Mucosa of rectum (tissue), 2 donors: ENCODE results near the gene SOX5.

Experiments used
- H3K27ac ChIP-seq, 2 donors: one replicate each; pipeline ENCODE4 v1.7.0; 2013; ENCODE audit warnings: inconsistent platforms in 2 of 2, low read depth in 2 of 2, low read length in 2 of 2
- H3K27me3 ChIP-seq, 2 donors: one replicate each; pipeline ENCODE4 v1.7.0; 2013; ENCODE audit warnings: low read length in 2 of 2; ENCODE audit not compliant: control insufficient read depth in 2 of 2, insufficient read depth in 2 of 2
- H3K36me3 ChIP-seq, 2 donors: one replicate each; pipeline ENCODE4 v1.7.0; 2013; ENCODE audit warnings: low read length in 2 of 2; ENCODE audit not compliant: control insufficient read depth in 2 of 2, insufficient read depth in 2 of 2
- H3K4me1 ChIP-seq, 2 donors: one replicate each; pipeline ENCODE4 v1.7.0; 2013; ENCODE audit warnings: low read length in 2 of 2, mild to moderate bottlenecking in 1 of 2; ENCODE audit not compliant: control insufficient read depth in 2 of 2, insufficient read depth in 2 of 2
- H3K4me3 ChIP-seq, 2 donors: one replicate each; pipeline ENCODE4 v1.7.0; 2013; ENCODE audit warnings: low read length in 2 of 2
- H3K9ac ChIP-seq, 2 donors: one replicate each; pipeline ENCODE4 v1.7.0; 2013; ENCODE audit warnings: low read length in 2 of 2, low read depth in 1 of 2, mild to moderate bottlenecking in 1 of 2
- H3K9me3 ChIP-seq, 2 donors: one replicate each; pipeline ENCODE4 v1.7.0; 2013; ENCODE audit warnings: low read length in 2 of 2; ENCODE audit not compliant: control insufficient read depth in 2 of 2
- donor health status: healthy.
- donor health status: Normal muscosa, but diverticular disease.

The SOX5 gene

DNA sequence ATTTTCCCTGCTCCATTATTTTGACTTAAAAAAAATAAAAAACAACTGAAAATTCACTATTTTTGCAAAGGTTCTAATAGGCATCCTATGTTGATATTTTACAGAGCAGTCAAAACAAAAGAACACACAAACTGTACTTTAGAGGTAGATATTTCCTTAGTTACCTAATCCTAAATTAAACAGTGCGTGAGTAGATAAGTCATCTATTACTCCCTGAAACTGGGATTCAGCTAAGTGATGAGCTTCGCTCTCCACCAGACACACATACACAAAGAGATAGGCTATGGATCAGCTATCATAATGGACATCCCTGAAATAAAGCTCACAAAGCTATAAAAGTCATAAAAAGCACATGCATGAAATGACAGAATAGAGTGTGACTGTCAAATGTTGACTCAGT, 398.7 kb downstream of the SOX5 start:
- no peaks in the 10 kb centered on the region for H3K4me1 ChIP-seq
- H3K27ac ChIP-seq, result no peak overlapping the region
- no peak overlapping the region for H3K4me3 ChIP-seq
- no peaks in the 10 kb centered on the region for H3K36me3 ChIP-seq
- H3K9me3 ChIP-seq, result no peaks in the 10 kb centered on the region
- no peak overlapping the region for H3K9ac ChIP-seq
- H3K27me3 ChIP-seq, result no peaks in the 10 kb centered on the region

DNA sequence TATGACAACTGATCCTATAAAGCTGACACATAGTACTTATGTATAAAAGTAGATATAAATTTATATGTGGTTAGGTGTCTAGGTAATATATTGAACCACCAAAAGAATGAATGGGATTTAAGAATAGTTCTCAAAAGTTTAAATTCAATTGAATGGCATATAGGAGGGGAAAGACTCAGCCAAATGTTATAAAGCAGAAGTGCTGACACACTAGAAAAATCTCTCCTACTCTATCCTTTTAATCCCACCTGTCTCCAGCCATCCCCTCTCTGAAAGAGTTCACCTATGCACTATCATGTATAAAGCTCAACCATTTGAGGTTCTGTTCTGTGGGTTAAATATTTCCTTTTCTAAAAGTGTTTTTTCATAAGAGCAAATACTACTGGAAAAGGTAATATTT, 400.7 kb downstream of the SOX5 start:
- no peaks in the 10 kb centered on the region for H3K4me1 ChIP-seq
- H3K4me3 ChIP-seq, result no peak overlapping the region
- no peak overlapping the region for H3K27ac ChIP-seq
- H3K9ac ChIP-seq, result no peak overlapping the region
- H3K27me3 ChIP-seq, result no peaks in the 10 kb centered on the region
- H3K9me3 ChIP-seq, result no peaks in the 10 kb centered on the region
- no peaks in the 10 kb centered on the region for H3K36me3 ChIP-seq

DNA sequence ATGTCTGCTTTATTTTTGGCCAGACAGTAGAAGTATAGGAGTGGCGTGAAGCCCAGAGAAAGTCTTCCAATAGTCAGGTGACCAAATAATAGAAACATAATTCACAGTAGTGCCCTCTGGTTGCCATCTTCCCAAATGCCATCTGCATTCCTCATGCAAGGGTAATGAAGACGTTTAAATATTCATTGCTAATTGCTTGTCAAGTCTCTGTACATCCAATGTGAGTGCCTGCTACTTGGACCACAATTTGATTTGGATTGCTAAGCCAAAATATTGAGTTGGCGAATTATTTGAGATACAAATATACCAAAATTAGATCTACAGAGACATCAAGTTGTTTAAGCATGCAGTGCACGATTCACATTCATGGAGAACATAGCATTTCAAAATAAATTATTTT, 402.7 kb downstream of the SOX5 start:
- Histone ChIP-seq H3K36me3 (no peaks in the 10 kb centered on the region), H3K9ac (no peak overlapping the region), H3K4me1 (no peaks in the 10 kb centered on the region), H3K27me3 (no peaks in the 10 kb centered on the region), H3K4me3 (no peak overlapping the region), H3K27ac (no peak overlapping the region), H3K9me3 (no peaks in the 10 kb centered on the region)

DNA sequence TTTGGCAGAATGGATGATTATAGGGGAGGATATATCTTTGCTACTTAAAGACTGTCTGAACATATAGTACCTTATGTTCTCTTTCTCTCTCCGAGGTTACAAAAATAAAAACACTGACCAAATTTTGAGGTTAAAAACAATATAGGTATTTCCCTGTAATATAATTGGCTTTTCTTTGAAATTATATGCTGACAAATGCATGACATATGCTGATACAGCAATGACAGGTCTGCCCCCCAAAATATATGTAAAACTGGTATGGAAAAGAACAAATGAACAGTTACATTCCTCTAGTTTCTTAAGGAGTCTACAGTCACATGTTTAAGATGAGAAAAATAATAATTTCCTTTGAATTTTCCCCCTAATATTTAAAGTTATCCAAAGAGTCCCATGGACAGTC, 405.7 kb downstream of the SOX5 start:
- Histone ChIP-seq H3K27me3 (no peaks in the 10 kb centered on the region), H3K4me1 (no peaks in the 10 kb centered on the region), H3K9me3 (no peaks in the 10 kb centered on the region), H3K9ac (no peak overlapping the region), H3K36me3 (no peaks in the 10 kb centered on the region), H3K4me3 (no peak overlapping the region), H3K27ac (no peak overlapping the region)

DNA sequence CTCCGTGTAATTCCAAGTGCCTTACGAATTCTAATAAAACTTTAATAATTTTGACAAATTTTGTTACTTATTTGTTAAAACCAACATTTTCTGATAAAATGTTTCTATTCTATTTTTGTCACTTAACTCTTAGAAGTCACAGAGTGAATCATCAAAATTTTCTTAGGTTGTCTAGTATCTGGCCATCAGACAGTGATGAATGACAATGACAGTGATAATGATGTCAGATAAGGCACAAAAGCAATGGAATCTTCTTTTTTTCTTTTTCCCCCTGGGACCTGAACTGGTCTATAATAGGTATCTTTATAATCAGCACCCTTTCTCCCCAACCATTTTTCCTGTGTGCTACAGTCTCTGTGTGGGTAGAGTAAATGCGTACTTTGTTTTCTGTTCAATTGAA, 407.3 kb downstream of the SOX5 start:
- no peak overlapping the region for H3K4me3 ChIP-seq
- no peaks in the 10 kb centered on the region for H3K36me3 ChIP-seq
- no peak overlapping the region for H3K9ac ChIP-seq
- H3K9me3 ChIP-seq, result no peaks in the 10 kb centered on the region
- H3K4me1 ChIP-seq, result no peaks in the 10 kb centered on the region
- no peak overlapping the region for H3K27ac ChIP-seq
- H3K27me3 ChIP-seq, result no peaks in the 10 kb centered on the region

DNA sequence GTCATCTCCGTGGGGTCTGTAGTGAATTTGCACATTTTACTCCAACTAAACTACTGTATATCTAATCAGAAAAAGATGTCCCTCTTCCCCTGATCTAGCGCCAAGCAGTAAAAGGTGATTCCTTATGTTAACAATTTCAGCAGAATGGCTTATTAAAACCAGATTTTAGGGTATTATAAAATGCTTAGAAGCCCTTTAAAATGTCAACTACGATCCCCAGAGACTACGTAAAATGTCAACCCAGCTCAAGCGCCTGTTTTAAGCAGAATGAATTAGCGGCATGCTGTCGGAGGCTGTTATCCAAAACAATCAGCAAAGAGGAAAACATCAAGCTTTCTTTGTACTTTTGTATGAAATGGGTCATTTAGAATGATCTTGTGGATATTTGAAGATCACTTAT, 408.9 kb downstream of the SOX5 start:
- H3K27ac ChIP-seq, result no peak overlapping the region
- no peaks in the 10 kb centered on the region for H3K36me3 ChIP-seq
- no peak overlapping the region for H3K4me3 ChIP-seq
- no peaks in the 10 kb centered on the region for H3K9me3 ChIP-seq
- no peak overlapping the region for H3K9ac ChIP-seq
- H3K4me1 ChIP-seq, result no peaks in the 10 kb centered on the region
- H3K27me3 ChIP-seq, result no peaks in the 10 kb centered on the region

DNA sequence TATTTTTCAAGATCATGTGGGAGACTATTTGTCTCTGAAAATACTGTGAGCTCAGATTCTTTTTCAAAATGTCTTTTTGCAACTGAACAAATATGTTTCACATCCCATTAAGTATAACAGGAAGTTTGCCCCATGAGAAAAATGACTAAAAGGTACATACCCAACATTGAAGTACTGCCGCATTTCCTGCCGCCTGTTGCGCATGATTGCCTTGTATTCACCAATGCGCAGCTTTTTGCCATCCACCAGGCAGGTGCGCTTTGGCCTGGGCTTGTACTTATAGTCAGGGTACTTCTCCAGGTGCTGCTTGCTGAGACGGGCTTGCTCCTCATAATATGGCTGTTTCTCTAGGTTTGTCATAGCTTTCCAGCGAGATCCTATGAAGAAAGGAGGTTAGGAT, 413.2 kb downstream of the SOX5 start:
- Histone ChIP-seq H3K36me3 (no peaks in the 10 kb centered on the region), H3K27me3 (no peaks in the 10 kb centered on the region), H3K9me3 (no peaks in the 10 kb centered on the region), H3K27ac (no peak overlapping the region), H3K9ac (no peak overlapping the region), H3K4me3 (no peak overlapping the region), H3K4me1 (no peaks in the 10 kb centered on the region)

DNA sequence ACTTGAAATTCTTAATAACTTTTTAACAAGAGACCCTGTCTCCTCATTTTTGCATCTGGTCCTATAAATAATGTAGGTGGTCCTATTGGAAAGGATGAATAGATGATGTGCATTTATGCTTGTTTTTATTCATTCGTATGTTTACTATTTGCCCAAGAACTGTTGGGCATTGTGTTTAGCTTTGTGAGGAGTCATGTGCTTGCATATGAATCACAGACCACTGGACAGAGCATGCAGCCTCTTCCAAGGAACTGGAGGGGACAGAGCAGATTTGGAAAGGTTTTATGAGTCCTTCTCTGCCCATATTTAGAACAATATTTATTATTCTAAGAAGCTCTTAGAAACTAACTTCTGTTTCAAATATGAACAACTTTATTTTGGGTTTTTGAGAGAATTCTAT, 414.0 kb downstream of the SOX5 start:
- Histone ChIP-seq H3K36me3 (no peaks in the 10 kb centered on the region), H3K9me3 (no peaks in the 10 kb centered on the region), H3K4me1 (no peaks in the 10 kb centered on the region), H3K4me3 (no peak overlapping the region), H3K27me3 (no peaks in the 10 kb centered on the region), H3K27ac (no peak overlapping the region), H3K9ac (no peak overlapping the region)

DNA sequence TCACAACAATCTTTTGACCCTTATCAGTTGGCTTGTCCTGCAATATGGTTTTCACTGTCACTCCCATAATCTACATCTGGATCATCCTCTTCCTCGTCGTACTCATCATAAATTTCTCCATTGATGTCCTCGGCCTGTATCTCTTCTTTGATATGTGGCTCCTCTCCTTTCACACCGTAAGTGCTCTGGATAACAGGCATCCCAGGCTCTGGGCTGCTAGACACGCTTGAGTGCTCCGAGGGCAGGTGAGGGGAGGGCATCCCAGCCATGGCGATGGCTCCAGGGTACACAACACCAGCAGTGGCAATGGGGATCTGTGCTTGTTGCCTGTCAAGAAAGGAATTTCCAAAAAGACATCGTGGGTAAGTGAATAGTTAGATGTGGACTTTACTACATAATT, 415.3 kb downstream of the SOX5 start:
- H3K9ac ChIP-seq, result no peak overlapping the region
- no peaks in the 10 kb centered on the region for H3K4me1 ChIP-seq
- H3K9me3 ChIP-seq, result no peaks in the 10 kb centered on the region
- no peak overlapping the region for H3K4me3 ChIP-seq
- H3K27ac ChIP-seq, result no peak overlapping the region
- H3K36me3 ChIP-seq, result no peaks in the 10 kb centered on the region
- no peaks in the 10 kb centered on the region for H3K27me3 ChIP-seq

DNA sequence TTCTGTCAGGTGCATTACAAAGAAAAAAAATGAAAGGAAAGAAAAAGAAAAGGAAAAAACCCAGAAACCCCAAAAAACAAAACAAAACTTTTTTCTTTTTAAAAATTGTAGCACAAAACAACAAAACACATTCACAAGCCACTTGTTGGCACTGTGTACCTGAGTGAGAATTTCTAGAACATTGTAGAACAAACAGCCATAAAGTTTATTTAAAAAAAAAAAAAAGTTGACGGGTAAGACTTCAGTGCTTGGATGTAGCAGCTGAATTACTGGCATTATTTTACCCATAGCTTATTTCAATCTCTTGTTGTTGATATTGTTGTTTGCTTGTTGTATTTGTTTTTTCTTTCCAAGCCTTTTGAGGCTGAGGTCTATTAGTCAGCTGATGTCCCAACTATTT, 415.8 kb downstream of the SOX5 start:
- Histone ChIP-seq H3K36me3 (no peaks in the 10 kb centered on the region), H3K4me3 (no peak overlapping the region), H3K4me1 (no peaks in the 10 kb centered on the region), H3K27me3 (no peaks in the 10 kb centered on the region), H3K27ac (no peak overlapping the region), H3K9ac (no peak overlapping the region), H3K9me3 (no peaks in the 10 kb centered on the region)

DNA sequence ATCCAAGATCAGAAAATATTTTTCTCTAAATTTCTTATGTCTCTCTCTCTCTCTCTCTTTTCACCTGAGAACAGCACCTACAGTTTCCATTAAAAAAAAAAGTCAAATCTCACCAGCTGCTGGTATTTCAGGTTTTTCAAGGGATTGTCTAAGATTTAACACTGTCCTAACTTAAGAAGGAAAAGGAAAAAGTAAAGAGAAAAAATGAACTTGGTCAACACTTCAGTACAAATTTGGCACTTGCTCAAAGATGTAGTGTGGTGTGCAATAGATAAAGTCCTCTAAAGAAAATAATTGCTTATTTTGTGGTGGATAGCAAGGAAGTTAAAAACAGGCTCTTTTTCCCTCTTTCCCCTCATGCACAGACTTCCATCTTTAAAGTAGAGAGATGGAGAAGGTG, 416.2 kb downstream of the SOX5 start:
- H3K27ac ChIP-seq, result no peak overlapping the region
- H3K36me3 ChIP-seq, result no peaks in the 10 kb centered on the region
- no peaks in the 10 kb centered on the region for H3K27me3 ChIP-seq
- H3K4me3 ChIP-seq, result no peak overlapping the region
- no peak overlapping the region for H3K9ac ChIP-seq
- H3K9me3 ChIP-seq, result no peaks in the 10 kb centered on the region
- no peaks in the 10 kb centered on the region for H3K4me1 ChIP-seq
